T-helper 22 cell (primary cell): ENCODE results near the gene SUPT20H.

Experiments
- DNase-seq: peaks from one replicate; pipeline ENCODE4 v3.0.0-alpha.2; 2020; ENCODE audit warnings: low read depth

SUPT20H gene

GRCh38 chr13:36999054-36999714, 60.3 kb downstream of the SUPT20H start, which contains the start of gene ALG5:
Gene ALG5 (minus strand): TSS chr13:36999340. CDS start chr13:36999300, 40 bp downstream.
- peak; percentile 89 for DNase-seq

DNA sequence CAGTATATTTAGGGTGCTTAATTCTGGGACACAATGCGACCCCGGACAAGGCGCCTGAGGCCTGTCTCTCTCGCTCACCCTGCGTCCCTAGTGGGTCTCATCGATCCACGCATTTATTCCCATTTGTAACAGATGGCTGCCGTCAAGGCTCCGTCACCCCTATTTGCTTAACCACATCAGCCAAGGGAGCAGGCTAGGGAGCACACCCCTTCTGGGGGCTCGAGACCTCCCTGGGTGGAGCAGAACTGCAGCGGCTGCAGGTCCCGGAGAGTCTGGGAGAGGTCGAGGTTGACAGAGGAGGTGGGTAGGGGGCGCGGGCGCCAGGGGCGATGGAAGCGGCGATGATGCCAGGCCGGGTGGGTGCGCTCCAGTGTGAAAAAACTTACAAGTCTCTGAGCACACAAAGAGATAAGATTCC, 60.9 kb downstream of the SUPT20H start:
- DNase-seq: peak; percentile 2

GRCh38 chr13:36997716-36998427, 61.6 kb downstream of the SUPT20H start:
- DNase-seq: no peak

DNA sequence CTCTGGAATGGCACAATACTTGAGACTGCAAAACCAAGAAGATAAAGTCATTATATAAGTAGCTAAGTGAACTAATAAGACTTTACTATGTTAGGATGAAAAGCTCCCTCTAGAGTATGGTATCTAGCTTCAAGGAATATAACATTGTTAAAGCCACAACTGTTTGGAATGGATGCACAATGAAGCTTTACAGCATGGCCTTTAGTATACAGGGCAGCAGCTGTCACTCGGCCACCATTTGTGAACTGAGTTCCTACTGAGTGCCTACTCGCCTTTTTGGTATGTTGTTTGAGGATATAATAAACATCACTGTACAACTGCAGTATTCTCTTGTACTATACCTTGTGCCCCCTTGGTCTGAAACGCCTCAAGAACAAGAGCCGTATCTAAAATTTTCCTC, 67.1 kb downstream of the SUPT20H start:
- no peak for DNase-seq

DNA sequence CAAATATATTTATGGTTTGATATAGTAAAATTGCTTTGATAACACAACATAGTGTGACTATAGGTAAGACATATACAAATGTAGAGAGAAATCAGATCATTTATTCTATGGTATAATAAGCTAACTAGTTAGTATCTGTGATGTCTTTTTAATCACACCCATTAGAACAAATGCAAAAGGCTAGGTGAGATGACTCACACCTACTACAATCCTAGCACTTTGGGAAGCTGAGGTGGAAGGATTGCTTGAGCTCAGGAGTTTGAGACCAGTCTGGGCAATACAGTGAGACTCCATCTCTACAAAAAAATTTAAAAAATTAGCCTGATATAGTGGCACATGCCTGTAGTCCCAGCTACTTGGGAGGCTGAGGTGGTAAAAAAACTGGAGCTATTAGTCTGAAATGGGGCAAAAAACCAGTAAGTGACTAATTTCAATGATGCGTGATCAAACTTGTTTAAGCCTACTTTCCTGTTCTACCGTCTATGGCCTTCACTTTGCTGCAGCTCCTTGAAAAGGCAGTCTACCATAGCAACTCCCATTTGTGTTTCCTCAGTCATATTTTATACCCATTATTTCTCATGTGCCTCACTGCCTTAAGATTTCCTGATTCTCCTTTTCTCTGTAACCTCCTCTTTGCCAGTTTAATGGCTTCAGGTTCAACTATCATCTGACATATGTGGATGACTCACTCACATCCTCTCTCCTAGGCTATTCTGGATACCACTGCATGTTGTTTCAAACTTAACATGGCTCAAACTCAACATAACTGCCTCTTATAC, 72.8 kb downstream of the SUPT20H start:
- no peak for DNase-seq

GRCh38 chr13:36981156-36981743, 78.2 kb downstream of the SUPT20H start:
- DNase-seq: no peak

- no peak for DNase-seq
These were observed 80.0 kb downstream of the SUPT20H start for GRCh38 chr13:36979361-36980050.

DNA sequence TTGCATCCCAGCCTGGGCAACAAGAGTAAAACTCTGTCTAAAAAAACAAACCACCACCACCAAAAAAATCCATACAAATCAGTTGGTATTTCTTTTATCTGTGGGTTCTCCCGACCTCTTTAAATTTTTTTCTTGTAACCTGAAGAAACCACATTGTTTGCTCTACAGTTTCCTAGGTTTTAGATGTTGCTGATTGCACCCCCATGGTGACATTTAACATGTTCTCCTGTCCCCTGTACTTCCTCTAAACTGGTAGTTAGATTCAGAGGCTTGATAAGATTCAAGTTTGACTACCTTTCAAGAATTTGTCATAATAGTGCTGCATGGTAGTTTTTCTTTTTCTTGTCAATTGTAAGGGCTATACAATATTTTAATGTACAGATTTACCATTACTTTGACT, 84.3 kb downstream of the SUPT20H start:
- no peak for DNase-seq

GRCh38 chr13:36973621-36974295, 85.7 kb downstream of the SUPT20H start:
- DNase-seq: no peak

DNA sequence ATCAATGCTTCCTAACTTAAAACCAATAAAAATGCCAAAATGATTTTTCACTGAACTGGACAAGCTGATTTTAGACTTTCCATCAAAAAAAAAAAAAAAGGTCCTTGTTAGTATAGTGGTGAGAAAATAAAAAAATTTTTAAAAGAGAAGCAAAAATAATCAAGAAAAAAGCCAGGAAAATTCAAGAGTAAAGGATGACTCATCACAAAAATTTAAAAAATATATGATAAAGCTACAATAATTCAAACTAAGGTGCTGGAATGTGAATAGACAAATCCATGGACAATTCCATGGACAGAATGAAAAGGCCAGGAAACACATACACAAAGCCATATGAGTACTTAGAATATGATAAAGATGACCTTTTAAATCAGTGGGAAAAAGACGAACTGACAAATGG, 86.5 kb downstream of the SUPT20H start:
- no peak for DNase-seq

- no peak for DNase-seq
These were observed 93.1 kb downstream of the SUPT20H start for GRCh38 chr13:36966404-36966803.

- no peak for DNase-seq
These were observed 93.7 kb downstream of the SUPT20H start for GRCh38 chr13:36965767-36966166.

GRCh38 chr13:36959456-36960116, 99.9 kb downstream of the SUPT20H start:
- DNase-seq: no peak
